A549 (cell line): ENCODE data around the gene GCKR. TPM values are rescaled to one million over a fixed set of nuclear protein-coding genes. Genes with fewer than 3 reads are reported as not detected.

Experiments used
- ATOH8 ChIP-seq: fragments of 250-450 bp; sonication (Bioruptor Pico); IDR thresholded peaks from 2 replicates; pipeline ENCODE4 v1.5.0; 2020; ENCODE audit warnings: low read depth, mild to moderate bottlenecking, moderate library complexity
- BCL3 ChIP-seq: fragments of >200 bp; sonication (Bioruptor Twin); formaldehyde crosslinking; IDR thresholded peaks from 3 replicates; pipeline ENCODE4 v1.6.1; 2016
- CBX8 ChIP-seq: fragments of 200-600 bp; sonication (generic); IDR thresholded peaks from 2 replicates; pipeline ENCODE4 v1.6.1; 2016
- CHD4 ChIP-seq: fragments of 200-600 bp; sonication (generic); IDR thresholded peaks from 2 replicates; pipeline ENCODE4 v1.6.1; 2016; ENCODE audit warnings: antibody characterized with exemption, mild to moderate bottlenecking, borderline replicate concordance
- E2F6 ChIP-seq: IDR thresholded peaks from 2 replicates; pipeline ENCODE4 v1.6.1; 2012; ENCODE audit warnings: low read depth, borderline replicate concordance
- EHF ChIP-seq: fragments of 250-450 bp; sonication (Bioruptor Pico); IDR thresholded peaks from 2 replicates; pipeline ENCODE4 v1.5.0; 2020; ENCODE audit warnings: mild to moderate bottlenecking
- EHMT2 ChIP-seq: fragments of 200-600 bp; sonication (generic); IDR thresholded peaks from 2 replicates; pipeline ENCODE4 v1.6.1; 2016; ENCODE audit warnings: antibody characterized with exemption, low read depth, mild to moderate bottlenecking, moderate library complexity
- FOSB ChIP-seq: fragments of 250-450 bp; sonication (Bioruptor Pico); IDR thresholded peaks from 2 replicates; pipeline ENCODE4 v1.5.0; 2020; ENCODE audit warnings: mild to moderate bottlenecking, moderate library complexity
- FOSL2 ChIP-seq, 2 experiments: fragments of 450-650 bp in 1 of 2; fragments of >200 bp in 1 of 2; sonication (Bioruptor Twin) in 1 of 2; formaldehyde crosslinking; IDR thresholded peaks; 2 replicates each; pipeline versions ENCODE4 v1.5.0 to v1.6.1; 2016 to 2020; ENCODE audit warnings: mild to moderate bottlenecking in 1 of 2, moderate library complexity in 1 of 2
- FOXS1 ChIP-seq: fragments of 250-450 bp; sonication (Bioruptor Pico); IDR thresholded peaks from 2 replicates; pipeline ENCODE4 v1.5.0; 2020; ENCODE audit warnings: mild to moderate bottlenecking, moderate library complexity
- HES2 ChIP-seq: fragments of >200 bp; sonication (Bioruptor Twin); formaldehyde crosslinking; IDR thresholded peaks from 2 replicates; pipeline ENCODE4 v1.6.1; 2016
- HEYL ChIP-seq: fragments of 250-450 bp; sonication (Bioruptor Pico); IDR thresholded peaks from 2 replicates; pipeline ENCODE4 v1.8.0; 2021; ENCODE audit warnings: mild to moderate bottlenecking, moderate library complexity
- HOXA7 ChIP-seq: fragments of 250-450 bp; sonication (Bioruptor Pico); IDR thresholded peaks from 2 replicates; pipeline ENCODE4 v1.5.0; 2020; ENCODE audit warnings: mild to moderate bottlenecking, moderate library complexity
- HOXB13 ChIP-seq: fragments of 250-450 bp; sonication (Bioruptor Pico); IDR thresholded peaks from 2 replicates; pipeline ENCODE4 v1.5.0; 2020; ENCODE audit warnings: low read depth, mild to moderate bottlenecking, moderate library complexity
- KDM1A ChIP-seq: fragments of 200-600 bp; sonication (generic); IDR thresholded peaks from 2 replicates; pipeline ENCODE4 v1.6.1; 2016; ENCODE audit warnings: low read depth, mild to moderate bottlenecking
- MAFK ChIP-seq: fragments of 450-650 bp; IDR thresholded peaks from 2 replicates; pipeline ENCODE4 v1.6.1; 2014; ENCODE audit not compliant: partially characterized antibody
- MYC ChIP-seq: IDR thresholded peaks from 2 replicates; pipeline ENCODE4 v1.6.1; 2012; ENCODE audit warnings: mild to moderate bottlenecking, inconsistent platforms, low read length, improper control_type of control experiment, borderline replicate concordance
- NFE2L2 ChIP-seq: fragments of 150-350 bp; conservative IDR thresholded peaks from 2 replicates; pipeline ENCODE4 v1.6.1; 2014; ENCODE audit warnings: low read length
- NPAS2 ChIP-seq: fragments of 250-450 bp; sonication (Bioruptor Pico); IDR thresholded peaks from 2 replicates; pipeline ENCODE4 v1.8.0; 2022; ENCODE audit warnings: mild to moderate bottlenecking, moderate library complexity, borderline replicate concordance
- NR3C1 ChIP-seq: fragments of >200 bp; sonication (Bioruptor Twin); formaldehyde crosslinking; IDR thresholded peaks from 3 replicates; pipeline ENCODE4 v1.6.1; 2017
- PHF8 ChIP-seq: fragments of 200-600 bp; sonication (generic); IDR thresholded peaks from 2 replicates; pipeline ENCODE4 v1.6.1; 2016; ENCODE audit warnings: low read depth, mild to moderate bottlenecking, antibody characterized with exemption, moderate library complexity, borderline replicate concordance
- POLR2A ChIP-seq: IDR thresholded peaks from 2 replicates; pipeline ENCODE4 v1.6.1; 2012; ENCODE audit warnings: mild to moderate bottlenecking, low read length
- RAD21 ChIP-seq, 2 experiments: fragments of >200 bp in 1 of 2; sonication (Bioruptor Twin) in 1 of 2; formaldehyde crosslinking in 1 of 2; IDR thresholded peaks in 1 of 2; conservative IDR thresholded peaks in 1 of 2; 2 replicates in 1 of 2; 3 replicates in 1 of 2; pipeline ENCODE4 v1.6.1; 2012 to 2018; ENCODE audit warnings: inconsistent platforms in 1 of 2
- REST ChIP-seq: fragments of 200-600 bp; sonication (generic); IDR thresholded peaks from 2 replicates; pipeline ENCODE4 v1.6.1; 2016; ENCODE audit warnings: antibody characterized with exemption, mild to moderate bottlenecking, moderate library complexity
- SMC3 ChIP-seq: fragments of >200 bp; sonication (Bioruptor Twin); formaldehyde crosslinking; IDR thresholded peaks from 3 replicates; pipeline ENCODE4 v1.6.1; 2018; ENCODE audit warnings: inconsistent platforms
- SREBF2 ChIP-seq: fragments of 450-650 bp; IDR thresholded peaks from 2 replicates; pipeline ENCODE4 v1.6.1; 2014; ENCODE audit warnings: mild to moderate bottlenecking, moderate library complexity
- TP53 ChIP-seq: fragments of 250-450 bp; sonication (Bioruptor Pico); IDR thresholded peaks from 2 replicates; pipeline ENCODE4 v1.5.0; 2021; ENCODE audit warnings: mild to moderate bottlenecking, moderate library complexity
- USF2 ChIP-seq: fragments of 450-650 bp; IDR thresholded peaks from 2 replicates; pipeline ENCODE4 v1.6.1; 2014; ENCODE audit warnings: antibody characterized with exemption
- ZC3H11A ChIP-seq: fragments of 450-650 bp; IDR thresholded peaks from 2 replicates; pipeline ENCODE4 v1.6.1; 2014; ENCODE audit warnings: antibody characterized with exemption, mild to moderate bottlenecking
- ZFP36 ChIP-seq: fragments of 450-650 bp; IDR thresholded peaks from 2 replicates; pipeline ENCODE4 v1.6.1; 2014; ENCODE audit warnings: borderline replicate concordance; ENCODE audit not compliant: partially characterized antibody
- polyA plus RNA-seq, 4 experiments: library from polyadenylated mRNA; depleted of rRNA in 3 of 4; stranded (reverse); fragments of >200 nt; fragmentation: RNase III in 1 of 4; extraction: RNeasy Plus Mini Kit Qiagen cat#74134 plus additional on column Dnase treatment in 1 of 4; gene quantifications; 2 replicates in 3 of 4; 3 replicates in 1 of 4; pipeline ENCODE4 v1.2.3, GENCODE V29; 2011 to 2017

GCKR gene
- polyA plus RNA-seq, 2 of the 4 experiments (the other 2 are of a cell fraction), result 0.10 to 0.48 TPM

- TF ChIP-seq MAFK (no peak), SMC3 (no peak), PHF8 (peak; percentile 37; the same call in 1 of the 2 replicates), ZC3H11A (no peak), HOXB13 (CRISPR knock-in tag) (no peak), RAD21 (conservative IDR thresholded peaks at IDR 0.05 in 1 of 2, IDR thresholded peaks at IDR 0.05 in 1 of 2) (no peak), FOSL2 (IDR thresholded peaks at IDR 0.05) (no peak), FOSL2 (CRISPR knock-in tag; IDR thresholded peaks at IDR 0.05) (peak; percentile 27; the same call in 1 of the 2 replicates), NFE2L2 (no peak), ZFP36 (no peak), EHF (CRISPR knock-in tag) (no peak), E2F6 (peak; percentile 88), SREBF2 (no peak), POLR2A (peak; percentile 38), USF2 (0 out of 2 replicates have a peak, but pooled peaks have one; percentile 17), FOXS1 (CRISPR knock-in tag) (no peak), ATOH8 (no peak), HOXA7 (CRISPR knock-in tag) (no peak), EHMT2 (no peak), NR3C1 (no peak), BCL3 (0 out of 3 replicates have a peak, but pooled peaks have one; percentile 23), KDM1A (no peak), CHD4 (no peak), MYC (0 out of 2 replicates have a peak, but pooled peaks have one; percentile 36), CBX8 (no peak), FOSB (CRISPR knock-in tag) (no peak), TP53 (no peak), HEYL (CRISPR knock-in tag) (no peak), HES2 (no peak), NPAS2 (CRISPR knock-in tag) (no peak), REST (no peak)
Measured at GRCh38 chr2:27489498-27490397, 6.9 kb upstream of the GCKR start, which contains the start of gene IFT172 (continued).
